Measurements from ENCODE around the gene GRM1.

The GRM1 gene

GRCh38 chr6:146281651-146282362 is 252.9 kb downstream of the GRM1 start:
- DNase-seq = no peak

- no peak for DNase-seq
Observed at GRCh38 chr6:146282837-146283236, 254.0 kb downstream of the GRM1 start.

- DNase-seq = no peak
Observed at GRCh38 chr6:146284311-146284710, 255.4 kb downstream of the GRM1 start.

GRCh38 chr6:146286961-146287360 is 258.1 kb downstream of the GRM1 start:
- no peak for DNase-seq

- no peak for DNase-seq
Observed at GRCh38 chr6:146287691-146288369, 259.0 kb downstream of the GRM1 start.

GRCh38 chr6:146289816-146290588 is 261.1 kb downstream of the GRM1 start:
- no peak for DNase-seq

GRCh38 chr6:146290589-146290901 is 261.7 kb downstream of the GRM1 start:
- no peak for DNase-seq

- DNase-seq = no peak
Observed at GRCh38 chr6:146292506-146292905, 263.6 kb downstream of the GRM1 start.

- DNase-seq = no peak
Observed at GRCh38 chr6:146295695-146296094, 266.8 kb downstream of the GRM1 start.

- DNase-seq = no peak
Observed at GRCh38 chr6:146297815-146298214, 269.0 kb downstream of the GRM1 start.

GRCh38 chr6:146300521-146300920 is 271.7 kb downstream of the GRM1 start:
- DNase-seq = no peak

GRCh38 chr6:146301764-146302163 is 272.9 kb downstream of the GRM1 start:
- no peak for DNase-seq

GRCh38 chr6:146302994-146303393 is 274.1 kb downstream of the GRM1 start:
- DNase-seq = no peak

- DNase-seq = no peak
Observed at GRCh38 chr6:146304181-146304580, 275.3 kb downstream of the GRM1 start.

- no peak for DNase-seq
Observed at GRCh38 chr6:146305092-146305491, 276.2 kb downstream of the GRM1 start.

GRCh38 chr6:146305951-146306350 is 277.1 kb downstream of the GRM1 start:
- no peak for DNase-seq

- no peak for DNase-seq
Observed at GRCh38 chr6:146310628-146311027, 281.8 kb downstream of the GRM1 start.

- no peak for DNase-seq
Observed at GRCh38 chr6:146311079-146311478, 282.2 kb downstream of the GRM1 start.

GRCh38 chr6:146312608-146313007 is 283.7 kb downstream of the GRM1 start:
- no peak for DNase-seq

GRCh38 chr6:146315381-146316174 is 286.7 kb downstream of the GRM1 start:
- DNase-seq = no peak

- DNase-seq = no peak
Observed at GRCh38 chr6:146316175-146316495, 287.3 kb downstream of the GRM1 start.

GRCh38 chr6:146331013-146331412 is 302.2 kb downstream of the GRM1 start:
- DNase-seq = no peak

- no peak for DNase-seq
Observed at GRCh38 chr6:146335336-146335735, 306.5 kb downstream of the GRM1 start.
